BJ (cell line): ENCODE results near the gene SPHK1. TPM values are rescaled to one million over a fixed set of nuclear protein-coding genes. Genes with fewer than 3 reads are reported as not detected.
A peak's percentile ranks its signal among the peaks of the same experiment; 100 is the strongest.

Experiments
- CTCF ChIA-PET: fragments of 350-600 bp; formaldehyde crosslinking; extraction: SDS; loops from one replicate; lab custom pipeline; 2021; ENCODE audit warnings: antibody characterized with exemption, inconsistent platforms; lab: Yijun Ruan, JAX
- POLR2A ChIA-PET: fragments of 300-600 bp; sonication (Branson Sonifier 250); formaldehyde crosslinking; extraction: SDS; loops from one replicate; lab custom pipeline; 2021; ENCODE audit warnings: antibody characterized with exemption; lab: Charles Lee
- DNase-seq: peaks from one replicate; pipeline ENCODE4 v3.0.0-alpha.2; 2011; ENCODE audit warnings: low read depth
- H3K27me3 ChIP-seq: 2 replicates; pipeline ENCODE4 v1.6.0; 2011; ENCODE audit warnings: low read length; ENCODE audit not compliant: control insufficient read depth, insufficient read depth
- H3K36me3 ChIP-seq: 2 replicates; pipeline ENCODE4 v1.5.1; 2011; ENCODE audit warnings: low read length; ENCODE audit not compliant: control insufficient read depth, insufficient read depth
- H3K4me3 ChIP-seq: 2 replicates; pipeline ENCODE4 v1.5.1; 2011; ENCODE audit warnings: low read depth, mild to moderate bottlenecking, control low read depth, low read length
- CTCF ChIP-seq: IDR thresholded peaks from 2 replicates; pipeline ENCODE4 v1.5.1; 2011; ENCODE audit warnings: low read depth, mild to moderate bottlenecking, control low read depth, inconsistent platforms, low read length, moderate library complexity; ENCODE audit not compliant: insufficient read depth
- polyA plus RNA-seq: library from polyadenylated mRNA; depleted of rRNA; stranded (reverse); fragments of >200 nt; gene quantifications from 2 replicates; pipeline ENCODE4 v1.2.3, GENCODE V29; 2011

SPHK1 gene
- polyA plus RNA-seq, 1 experiment, result 57.8 TPM

GRCh38 chr17:76407509-76407908, 23.1 kb downstream of the SPHK1 start:
- CTCF ChIA-PET, result interaction anchor here (0.6 to 13.5 kb wide), 7 partner anchors 9 to 207 kb away, joined by 3 to 128 read pairs (median 4); partner anchors contain the start of gene UBE2O
- no peak overlapping the region for H3K4me3 ChIP-seq

GRCh38 chr17:76408037-76408849, 23.8 kb downstream of the SPHK1 start:
- peak; percentile 91 for TF ChIP-seq CTCF
- CTCF ChIA-PET, result interaction anchor here (0.6 to 13.5 kb wide), 16 partner anchors 9 to 660 kb away, joined by 3 to 128 read pairs (median 4); partner anchors contain the start of genes RHBDF2 and UBE2O
- Histone ChIP-seq H3K4me3 (no peak overlapping the region), H3K36me3 (peaks cover 11% of the 10 kb centered on the region), H3K27me3 (no peaks in the 10 kb centered on the region)
- POLR2A ChIA-PET, result no interaction called here
- no peak for DNase-seq

More at GRCh38 chr17:76407509-76407908, 23.1 kb downstream of the SPHK1 start:
- TF ChIP-seq CTCF, result no peak
- Histone ChIP-seq H3K36me3 (peaks cover 13% of the 10 kb centered on the region), H3K27me3 (no peaks in the 10 kb centered on the region)
- no peak for DNase-seq
- POLR2A ChIA-PET, result no interaction called here

GRCh38 chr17:76410328-76410965, 26.0 kb downstream of the SPHK1 start:
- no peak for DNase-seq
- no peak for TF ChIP-seq CTCF
- no peaks in the 10 kb centered on the region for H3K27me3 ChIP-seq
- ChIA-PET POLR2A (no interaction called here), CTCF (interaction anchor here (1.5 to 13.5 kb wide), 5 partner anchors 12 to 111 kb away, joined by 3 to 128 read pairs (median 6); partner anchors contain the start of gene UBE2O)
- no peak overlapping the region for H3K4me3 ChIP-seq
- H3K36me3 ChIP-seq, result peaks cover 4% of the 10 kb centered on the region

GRCh38 chr17:76411247-76411646, 26.8 kb downstream of the SPHK1 start:
- TF ChIP-seq CTCF, result no peak
- Histone ChIP-seq H3K27me3 (no peaks in the 10 kb centered on the region), H3K4me3 (no peak overlapping the region), H3K36me3 (peaks cover 1% of the 10 kb centered on the region; the same call in 1 of the 2 replicates)
- ChIA-PET POLR2A (no interaction called here), CTCF (interaction anchor here (1.5 to 13.5 kb wide), 6 partner anchors 13 to 112 kb away, joined by 3 to 128 read pairs (median 5); partner anchors contain the start of gene UBE2O)
- no peak for DNase-seq
